ENCODE results near the gene TCF19.

- no peak for TF ChIP-seq GATA3 (IDR thresholded peaks at IDR 0.05; ENCODE audit: low read depth, low read length)
- TF ChIP-seq GATA2 (IDR thresholded peaks at IDR 0.05; ENCODE audit: low read depth, low read length) = no peak
Observed at GRCh38 chr6:31126396-31127175, 31.8 kb upstream of the TCF19 start.
